BLaER1 treated with 17β-estradiol and CSF1 and Interleukin-3, amounts not matched to agents 10 nM and 100 nM (cell line): Measurements from ENCODE around the gene ODAD3.
A peak's percentile ranks its signal among the peaks of the same experiment; 100 is the strongest.

Source experiments
- H3K27ac ChIP-seq, 11 experiments: shearing (Covaris generic); formaldehyde crosslinking; 2 replicates each; pipeline ENCODE4 v1.8.1; 2022
- H3K27me3 ChIP-seq, 11 experiments: shearing (Covaris generic); formaldehyde crosslinking; 2 replicates each; pipeline ENCODE4 v1.8.1; 2022
- H3K36me3 ChIP-seq, 11 experiments: shearing (Covaris generic); formaldehyde crosslinking; 2 replicates each; pipeline ENCODE4 v1.8.1; 2022
- H3K4me1 ChIP-seq, 10 experiments: shearing (Covaris generic); formaldehyde crosslinking; 2 replicates each; pipeline ENCODE4 v1.8.1; 2022
- H3K4me2 ChIP-seq, 11 experiments: shearing (Covaris generic); formaldehyde crosslinking; 2 replicates each; pipeline ENCODE4 v1.8.1; 2022
- H3K4me3 ChIP-seq, 10 experiments: shearing (Covaris generic); formaldehyde crosslinking; 2 replicates each; pipeline ENCODE4 v1.8.1; 2022
- H3K9ac ChIP-seq, 11 experiments: shearing (Covaris generic); formaldehyde crosslinking; 2 replicates each; pipeline ENCODE4 v1.8.1; 2022
- H3K9me3 ChIP-seq, 11 experiments: shearing (Covaris generic); formaldehyde crosslinking; replicated peaks in 1 of 11; 2 replicates each; pipeline ENCODE4 v1.8.1; 2022
- H4K20me1 ChIP-seq, 11 experiments: shearing (Covaris generic); formaldehyde crosslinking; 2 replicates each; pipeline ENCODE4 v1.8.1; 2022
- Cebpa-rat ChIP-seq, 11 experiments: shearing (Covaris generic); IDR thresholded peaks; 2 replicates each; pipeline ENCODE4 v1.8.1; 2022

The ODAD3 gene

GRCh38 chr19:11378319-11379189, 56.4 kb downstream of the ODAD3 start:
- H4K20me1 ChIP-seq, result peaks cover 0 to 12% (median 0%) of the 10 kb centered on the region in 11 experiments; a peak in 4 of 22 replicates
- peaks cover 59 to 82% (median 72%) of the 10 kb centered on the region in 10 experiments for H3K4me1 ChIP-seq
- H3K4me2 ChIP-seq, result peak overlapping the region; percentile 71 to 100 (median 99)
- peak overlapping the region in 7 of 11 experiments; percentile 9 to 50 (median 46); a peak in 9 of 22 replicates for H3K9ac ChIP-seq
- peaks cover 0 to 21% (median 0%) of the 10 kb centered on the region in 11 experiments; a peak in 3 of 22 replicates for H3K36me3 ChIP-seq
- H3K9me3 ChIP-seq, result no peaks in the 10 kb centered on the region
- H3K27me3 ChIP-seq, result peaks cover 0 to 12% (median 8%) of the 10 kb centered on the region in 11 experiments; a peak in 11 of 22 replicates
- no peak overlapping the region for H3K4me3 ChIP-seq
- TF ChIP-seq Cebpa-rat (IDR thresholded peaks at IDR 0.05), result no peak
- H3K27ac ChIP-seq, result peak overlapping the region in 9 of 11 experiments; percentile 33 to 95 (median 67); a peak in 12 of 22 replicates

- H4K20me1 ChIP-seq, result peaks cover 0 to 12% (median 0%) of the 10 kb centered on the region in 11 experiments; a peak in 4 of 22 replicates
- H3K27me3 ChIP-seq, result peaks cover 0 to 4% (median 2%) of the 10 kb centered on the region in 11 experiments; a peak in 7 of 22 replicates
- peak overlapping the region in 1 of 10 experiments; percentile 17; a peak in 1 of 20 replicates for H3K4me3 ChIP-seq
- H3K4me2 ChIP-seq, result peak overlapping the region; percentile 71 to 100 (median 99)
- peak overlapping the region in 8 of 11 experiments; percentile 7 to 50 (median 37); a peak in 12 of 22 replicates for H3K9ac ChIP-seq
- H3K9me3 ChIP-seq, result no peaks in the 10 kb centered on the region
- H3K4me1 ChIP-seq, result peaks cover 62 to 82% (median 70%) of the 10 kb centered on the region in 10 experiments
- no peak for TF ChIP-seq Cebpa-rat (IDR thresholded peaks at IDR 0.05)
- H3K36me3 ChIP-seq, result peaks cover 0 to 21% (median 0%) of the 10 kb centered on the region in 11 experiments; a peak in 3 of 22 replicates
- H3K27ac ChIP-seq, result peak overlapping the region in 10 of 11 experiments; percentile 33 to 95 (median 68); a peak in 18 of 22 replicates
Observed at GRCh38 chr19:11377756-11378155, 57.2 kb downstream of the ODAD3 start.

- peak overlapping the region in 1 of 10 experiments; percentile 76; a peak in 2 of 20 replicates for H3K4me3 ChIP-seq
- H4K20me1 ChIP-seq, result peaks cover 0 to 12% (median 0%) of the 10 kb centered on the region in 11 experiments; a peak in 4 of 22 replicates
- peak overlapping the region; percentile 71 to 100 (median 99) for H3K4me2 ChIP-seq
- no peaks in the 10 kb centered on the region for H3K27me3 ChIP-seq
- H3K9me3 ChIP-seq, result no peaks in the 10 kb centered on the region
- peak overlapping the region in 6 of 11 experiments; percentile 13 to 49 (median 29); a peak in 7 of 22 replicates for H3K9ac ChIP-seq
- TF ChIP-seq Cebpa-rat (IDR thresholded peaks at IDR 0.05), result no peak
- peaks cover 0 to 21% (median 0%) of the 10 kb centered on the region in 11 experiments; a peak in 3 of 22 replicates for H3K36me3 ChIP-seq
- peaks cover 61 to 79% (median 69%) of the 10 kb centered on the region in 10 experiments for H3K4me1 ChIP-seq
- H3K27ac ChIP-seq, result peak overlapping the region; percentile 33 to 95 (median 67); a peak in 20 of 22 replicates
Observed at GRCh38 chr19:11377237-11377636, 57.7 kb downstream of the ODAD3 start.

GRCh38 chr19:11375143-11375948, 59.6 kb downstream of the ODAD3 start:
- peaks cover 48 to 63% (median 56%) of the 10 kb centered on the region in 10 experiments for H3K4me1 ChIP-seq
- 0 out of 22 replicates have a peak, but pooled peaks cover 0 to 6% (median 0%) of the 10 kb centered on the region in 11 experiments for H4K20me1 ChIP-seq
- no peak for TF ChIP-seq Cebpa-rat (IDR thresholded peaks at IDR 0.05)
- no peaks in the 10 kb centered on the region for H3K27me3 ChIP-seq
- no peaks in the 10 kb centered on the region for H3K9me3 ChIP-seq
- peaks cover 0 to 21% (median 0%) of the 10 kb centered on the region in 11 experiments; a peak in 3 of 22 replicates for H3K36me3 ChIP-seq
- H3K27ac ChIP-seq, result peak overlapping the region; percentile 49 to 96 (median 91)
- H3K9ac ChIP-seq, result peak overlapping the region; percentile 76 to 94 (median 89)
- peak overlapping the region; percentile 95 to 100 (median 99) for H3K4me2 ChIP-seq
- peak overlapping the region; percentile 59 to 76 (median 68) for H3K4me3 ChIP-seq

GRCh38 chr19:11374433-11375142, 60.3 kb downstream of the ODAD3 start, which contains the start of gene SWSAP1:
Gene SWSAP1 (plus strand): TSS chr19:11374666. CDS start chr19:11374681, 15 bp downstream.
- TF ChIP-seq Cebpa-rat (IDR thresholded peaks at IDR 0.05), result peak in 1 of 11 experiments; percentile 31; a peak in 1 of 22 replicates
- peak within 1 kb of the TSS; percentile 59 to 76 (median 68) for H3K4me3 ChIP-seq
- peak within 1 kb of the TSS; percentile 95 to 100 (median 99) for H3K4me2 ChIP-seq
- H3K27ac ChIP-seq, result peak within 1 kb of the TSS; percentile 73 to 96 (median 91)
- H3K27me3 ChIP-seq, result no peaks in the 10 kb centered on the region
- peaks cover 43 to 56% (median 52%) of the 10 kb centered on the region in 10 experiments for H3K4me1 ChIP-seq
- H3K36me3 ChIP-seq, result peaks cover 0 to 16% (median 0%) of the 10 kb centered on the region in 11 experiments; a peak in 3 of 22 replicates
- no peaks in the 10 kb centered on the region for H3K9me3 ChIP-seq
- H3K9ac ChIP-seq, result peak within 1 kb of the TSS; percentile 76 to 94 (median 89)
- 0 out of 22 replicates have a peak, but pooled peaks cover 0 to 6% (median 0%) of the 10 kb centered on the region in 11 experiments for H4K20me1 ChIP-seq

GRCh38 chr19:11373885-11374432, 61.0 kb downstream of the ODAD3 start:
- H3K9ac ChIP-seq, result peak overlapping the region; percentile 6 to 94 (median 89); a peak in 16 of 22 replicates
- peak overlapping the region in 9 of 11 experiments; percentile 85 to 96 (median 93); a peak in 15 of 22 replicates for H3K27ac ChIP-seq

More at GRCh38 chr19:11373885-11374432, 61.0 kb downstream of the ODAD3 start:
- H3K4me3 ChIP-seq, result peak overlapping the region; percentile 59 to 76 (median 68)
- H3K27me3 ChIP-seq, result no peaks in the 10 kb centered on the region
- H4K20me1 ChIP-seq, result peaks cover 0 to 8% (median 0%) of the 10 kb centered on the region in 11 experiments; a peak in 1 of 22 replicates
- peaks cover 0 to 16% (median 0%) of the 10 kb centered on the region in 11 experiments; a peak in 3 of 22 replicates for H3K36me3 ChIP-seq
- H3K9me3 ChIP-seq, result no peaks in the 10 kb centered on the region
- H3K4me1 ChIP-seq, result peaks cover 43 to 54% (median 50%) of the 10 kb centered on the region in 10 experiments
- no peak for TF ChIP-seq Cebpa-rat (IDR thresholded peaks at IDR 0.05)
- peak overlapping the region; percentile 71 to 99 (median 87) for H3K4me2 ChIP-seq
